GM06990 (cell line): ENCODE results near the gene ZBED5.

ENCODE experiments used
- DNase-seq: peaks from one replicate; pipeline ENCODE4 v3.0.0-alpha.2; 2011; ENCODE audit not compliant: insufficient read length; ENCODE audit errors: extremely low read depth
- H3K27me3 ChIP-seq: replicated peaks from 2 replicates; pipeline ENCODE4 v1.6.0; 2011; ENCODE audit warnings: low read length; ENCODE audit not compliant: control insufficient read depth, insufficient read depth
- H3K36me3 ChIP-seq: 2 replicates; pipeline ENCODE4 v1.5.1; 2011; ENCODE audit warnings: low read length; ENCODE audit not compliant: control insufficient read depth, insufficient read depth
- H3K4me3 ChIP-seq: replicated peaks from 2 replicates; pipeline ENCODE4 v1.5.1; 2011; ENCODE audit warnings: low read depth, mild to moderate bottlenecking, control low read depth, low read length
- TF ChIP-seq, protein P1 (sequence below): IDR thresholded peaks from 2 replicates; pipeline ENCODE4 v1.5.1; 2011; ENCODE audit warnings: low read length, control low read depth, mild to moderate bottlenecking, inconsistent platforms; ENCODE audit not compliant: insufficient read depth, poor library complexity, severe bottlenecking

Gene ZBED5

DNA sequence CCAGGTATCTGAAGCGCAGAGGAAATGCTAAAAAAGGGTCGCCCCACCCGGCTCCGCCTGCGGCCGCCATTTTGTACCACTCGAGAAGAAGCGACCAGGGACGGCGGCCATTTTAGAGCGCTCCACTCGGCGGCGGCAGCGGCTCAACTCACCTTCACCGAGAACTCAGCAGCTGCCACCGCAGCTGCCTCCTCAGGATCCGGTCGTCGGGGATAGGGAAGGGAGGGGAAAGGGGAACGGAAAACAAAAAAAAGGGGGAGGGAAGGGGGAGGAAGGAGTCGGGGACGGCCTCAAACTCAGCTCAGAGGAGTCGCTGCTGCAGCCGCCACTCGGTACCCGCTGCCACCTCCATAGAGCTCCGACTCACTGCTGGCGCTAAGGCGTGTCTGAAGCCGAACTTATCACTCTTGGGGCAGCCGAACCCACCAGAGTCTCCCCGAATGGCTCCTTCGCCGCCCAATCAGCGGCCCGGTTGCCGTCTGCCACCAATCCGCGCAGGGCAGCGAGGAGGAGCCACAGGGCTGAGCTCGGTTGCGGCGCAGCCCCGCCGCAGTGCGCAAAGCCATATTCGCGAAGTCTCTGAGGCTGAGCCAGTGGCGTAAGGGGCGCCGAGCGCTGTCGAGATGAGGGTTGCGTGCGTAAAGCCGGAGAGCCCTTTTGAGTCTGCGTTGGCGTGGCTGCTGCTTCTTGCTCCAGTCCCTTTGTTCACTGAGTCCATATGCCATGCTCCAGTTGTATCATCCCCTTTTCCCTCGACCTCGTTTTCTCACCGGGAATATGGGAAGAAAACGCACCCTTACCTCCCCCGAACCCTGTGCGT is 49.1 kb downstream of the ZBED5 start, which contains the start of gene EIF4G2:
Gene EIF4G2 (minus strand): TSS at position 374 of the 820 bp plus-strand sequence.
- no peaks in the 10 kb centered on the region for H3K27me3 ChIP-seq
- peak; percentile 99 for DNase-seq
- TF ChIP-seq, protein P1, sequence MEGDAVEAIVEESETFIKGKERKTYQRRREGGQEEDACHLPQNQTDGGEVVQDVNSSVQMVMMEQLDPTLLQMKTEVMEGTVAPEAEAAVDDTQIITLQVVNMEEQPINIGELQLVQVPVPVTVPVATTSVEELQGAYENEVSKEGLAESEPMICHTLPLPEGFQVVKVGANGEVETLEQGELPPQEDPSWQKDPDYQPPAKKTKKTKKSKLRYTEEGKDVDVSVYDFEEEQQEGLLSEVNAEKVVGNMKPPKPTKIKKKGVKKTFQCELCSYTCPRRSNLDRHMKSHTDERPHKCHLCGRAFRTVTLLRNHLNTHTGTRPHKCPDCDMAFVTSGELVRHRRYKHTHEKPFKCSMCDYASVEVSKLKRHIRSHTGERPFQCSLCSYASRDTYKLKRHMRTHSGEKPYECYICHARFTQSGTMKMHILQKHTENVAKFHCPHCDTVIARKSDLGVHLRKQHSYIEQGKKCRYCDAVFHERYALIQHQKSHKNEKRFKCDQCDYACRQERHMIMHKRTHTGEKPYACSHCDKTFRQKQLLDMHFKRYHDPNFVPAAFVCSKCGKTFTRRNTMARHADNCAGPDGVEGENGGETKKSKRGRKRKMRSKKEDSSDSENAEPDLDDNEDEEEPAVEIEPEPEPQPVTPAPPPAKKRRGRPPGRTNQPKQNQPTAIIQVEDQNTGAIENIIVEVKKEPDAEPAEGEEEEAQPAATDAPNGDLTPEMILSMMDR = no peak
- H3K4me3 ChIP-seq = peak within 1 kb of the TSS; percentile 100
- H3K36me3 ChIP-seq = peaks cover 14% of the 10 kb centered on the region

DNA sequence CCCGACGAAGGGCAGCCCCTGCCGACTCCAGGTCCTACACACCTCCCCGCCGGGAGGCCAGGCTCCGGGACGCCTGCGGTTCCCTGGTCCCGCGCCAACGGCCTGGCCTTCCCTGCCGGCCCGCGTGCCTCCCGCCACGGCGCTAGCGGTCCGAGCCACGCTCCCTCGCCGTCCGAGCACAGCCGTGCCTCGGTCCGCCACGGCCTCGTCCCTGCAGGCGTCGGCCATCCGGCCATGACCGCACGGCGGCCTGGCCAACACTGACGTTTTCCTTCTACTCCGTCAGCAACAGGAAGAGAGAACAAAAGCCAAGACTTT is 49.7 kb downstream of the ZBED5 start:
- DNase-seq = no peak
- peak overlapping the region; percentile 100 for H3K4me3 ChIP-seq
- H3K36me3 ChIP-seq = peaks cover 16% of the 10 kb centered on the region
- TF ChIP-seq, protein P1 = no peak
- H3K27me3 ChIP-seq = no peaks in the 10 kb centered on the region

DNA sequence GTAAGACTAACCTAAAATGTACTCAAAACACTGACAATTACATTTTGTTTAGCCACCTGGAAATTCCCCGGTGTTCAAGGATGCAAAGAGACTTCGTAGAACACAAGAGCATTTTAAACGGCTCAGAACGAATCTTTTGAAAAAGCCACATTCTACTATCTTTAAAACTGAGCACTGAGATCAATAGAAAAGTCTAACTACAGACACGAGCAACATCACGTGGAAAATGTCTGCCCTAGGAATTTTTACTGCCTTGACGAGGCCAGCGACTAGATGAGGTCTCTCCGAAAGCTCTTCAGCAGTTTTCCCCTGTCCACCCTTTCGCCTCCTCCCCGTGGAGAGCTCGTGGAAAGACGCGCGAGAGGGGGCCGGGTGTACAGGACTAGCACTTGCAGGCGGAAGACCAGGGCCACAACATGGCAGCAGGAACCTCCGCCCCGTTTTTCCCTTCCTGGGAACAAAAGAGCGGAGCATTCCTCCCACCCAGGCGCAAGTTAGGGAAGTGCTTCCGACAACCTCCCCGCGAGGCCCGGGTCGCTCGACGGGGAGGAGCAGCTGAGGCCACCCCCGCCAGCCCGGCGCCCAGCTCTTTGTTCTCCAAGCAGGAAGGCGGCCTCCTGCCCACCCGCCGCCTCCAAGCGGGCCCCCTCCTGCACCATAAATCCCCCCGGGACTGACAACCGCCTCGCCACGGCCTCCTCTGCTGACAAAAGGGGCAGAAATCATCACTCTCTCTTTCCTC is 50.2 kb downstream of the ZBED5 start:
- Histone ChIP-seq H3K36me3 (peaks cover 20% of the 10 kb centered on the region), H3K4me3 (peak overlapping the region; percentile 100), H3K27me3 (no peaks in the 10 kb centered on the region)
- DNase-seq = peak; percentile 72
- TF ChIP-seq, protein P1 = no peak

DNA sequence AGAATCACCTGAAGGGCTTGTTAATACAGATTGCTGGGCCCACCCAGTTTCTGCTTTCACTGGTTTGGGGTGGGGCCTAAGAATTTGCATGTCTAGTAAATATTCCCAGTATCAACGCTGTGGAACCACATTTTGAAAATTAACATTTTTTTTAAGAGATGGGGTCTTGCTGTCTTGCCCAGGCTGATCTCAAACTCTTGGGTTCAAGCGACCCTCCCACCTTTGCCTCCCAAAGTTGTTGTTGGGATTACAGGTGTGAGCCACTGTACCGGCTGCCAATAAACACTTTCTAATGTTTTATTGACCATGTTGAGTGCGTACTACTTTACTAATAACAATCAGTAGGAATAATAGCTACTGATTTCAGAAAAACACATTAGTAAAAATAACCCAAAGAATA is 51.6 kb downstream of the ZBED5 start:
- H3K36me3 ChIP-seq = peaks cover 25% of the 10 kb centered on the region
- no peaks in the 10 kb centered on the region for H3K27me3 ChIP-seq
- no peak for DNase-seq
- no peak overlapping the region for H3K4me3 ChIP-seq
- TF ChIP-seq, protein P1 = no peak

DNA sequence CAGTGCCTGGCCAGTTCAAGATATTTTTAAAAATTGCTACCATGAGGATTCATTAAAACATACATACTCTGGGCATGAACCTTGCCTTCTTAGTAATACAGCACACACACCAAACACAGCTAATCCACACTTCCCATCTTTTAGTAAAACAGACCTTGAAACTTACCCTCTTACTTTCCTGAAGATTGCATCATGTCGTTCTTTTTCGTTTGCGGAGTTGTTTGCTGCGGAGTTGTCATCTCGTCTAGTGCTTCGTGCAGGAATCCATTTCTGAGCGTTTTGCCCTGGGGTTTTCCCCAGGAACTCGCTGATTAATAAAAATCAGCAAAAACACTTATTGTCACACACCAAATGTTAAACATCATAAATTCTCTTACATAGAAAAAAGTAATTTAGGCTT is 52.1 kb downstream of the ZBED5 start:
- no peak for DNase-seq
- H3K4me3 ChIP-seq = no peak overlapping the region
- H3K27me3 ChIP-seq = no peaks in the 10 kb centered on the region
- TF ChIP-seq, protein P1 = no peak
- H3K36me3 ChIP-seq = peaks cover 26% of the 10 kb centered on the region
